Neural progenitor cell (in vitro differentiated cells): ENCODE measurements around the gene RELN. TPM values are rescaled to one million over a fixed set of nuclear protein-coding genes. Genes with fewer than 3 reads are reported as not detected.
A peak's percentile ranks its signal among the peaks of the same experiment; 100 is the strongest.

Source experiments
- DNase-seq: peaks from one replicate; pipeline ENCODE4 v3.0.0-alpha.2; 2016; ENCODE audit warnings: low spot score
- H2AFZ ChIP-seq: fragments of 200-600 bp; sonication (generic); replicated peaks from 2 replicates; pipeline ENCODE4 v1.6.1; 2016; ENCODE audit warnings: antibody characterized with exemption
- H3F3A ChIP-seq: fragments of 200-600 bp; sonication (generic); 2 replicates; pipeline ENCODE4 v1.6.1; 2016; ENCODE audit warnings: antibody characterized with exemption, low read depth
- H3K27ac ChIP-seq: fragments of 200-600 bp; sonication (generic); 2 replicates; pipeline ENCODE4 v1.5.1; 2016; ENCODE audit warnings: mild to moderate bottlenecking
- H3K27me3 ChIP-seq: fragments of 200-600 bp; sonication (generic); 2 replicates; pipeline ENCODE4 v1.6.1; 2016; ENCODE audit warnings: mild to moderate bottlenecking, moderate library complexity
- H3K36me3 ChIP-seq: fragments of 200-600 bp; sonication (generic); 2 replicates; pipeline ENCODE4 v1.5.1; 2016
- H3K4me1 ChIP-seq: fragments of 200-600 bp; sonication (generic); 2 replicates; pipeline ENCODE4 v1.6.1; 2016; ENCODE audit warnings: mixed run types
- H3K4me2 ChIP-seq: fragments of 200-600 bp; sonication (generic); 2 replicates; pipeline ENCODE4 v1.6.1; 2016
- H3K4me3 ChIP-seq: fragments of 200-600 bp; sonication (generic); 2 replicates; pipeline ENCODE4 v1.5.1; 2016
- H3K79me2 ChIP-seq: fragments of 200-600 bp; sonication (generic); 2 replicates; pipeline ENCODE4 v1.6.1; 2016; ENCODE audit warnings: low read depth
- H3K9ac ChIP-seq: fragments of 200-600 bp; sonication (generic); 2 replicates; pipeline ENCODE4 v1.6.1; 2016
- H3K9me3 ChIP-seq: fragments of 200-600 bp; sonication (generic); 2 replicates; pipeline ENCODE4 v1.5.1; 2016; ENCODE audit warnings: low read depth
- H4K20me1 ChIP-seq: fragments of 200-600 bp; sonication (generic); 2 replicates; pipeline ENCODE4 v1.6.1; 2016; ENCODE audit warnings: low read depth
- H3K27ac Mint-ChIP-seq: 3 replicates; pipeline ENCODE4 v1.8.0; 2021; ENCODE audit warnings: mixed read lengths
- H3K27me3 Mint-ChIP-seq: 2 replicates; pipeline ENCODE4 v1.8.0; 2022; ENCODE audit warnings: low read depth, mild to moderate bottlenecking, inconsistent platforms, moderate library complexity, mixed read lengths; ENCODE audit not compliant: insufficient read depth
- H3K36me3 Mint-ChIP-seq: 3 replicates; pipeline ENCODE4 v1.8.0; 2021; ENCODE audit warnings: mixed read lengths
- H3K4me1 Mint-ChIP-seq: 3 replicates; pipeline ENCODE4 v1.8.0; 2021; ENCODE audit warnings: mixed read lengths
- H3K4me3 Mint-ChIP-seq: 3 replicates; pipeline ENCODE4 v1.8.0; 2021; ENCODE audit warnings: mild to moderate bottlenecking, moderate library complexity, mixed read lengths
- H3K9me3 Mint-ChIP-seq: 3 replicates; pipeline ENCODE4 v1.8.0; 2020; ENCODE audit warnings: mixed read lengths
- EZH2 ChIP-seq: fragments of 200-600 bp; sonication (generic); IDR thresholded peaks from 2 replicates; pipeline ENCODE4 v1.6.1; 2017; ENCODE audit warnings: antibody characterized with exemption, mild to moderate bottlenecking, moderate library complexity
- EZH2phosphoT487 ChIP-seq: fragments of 200-600 bp; sonication (generic); IDR thresholded peaks from 2 replicates; pipeline ENCODE4 v1.6.1; 2017; ENCODE audit warnings: antibody characterized with exemption
- total RNA-seq: library from RNA; depleted of rRNA; stranded (reverse); fragments of >200 nt; gene quantifications from 2 replicates; pipeline ENCODE4 v1.2.3, GENCODE V29; 2015; ENCODE audit warnings: low replicate concordance
- TF ChIP-seq, protein P1 (sequence below): fragments of 200-600 bp; sonication (generic); IDR thresholded peaks from 2 replicates; pipeline ENCODE4 v1.5.1; 2017; ENCODE audit warnings: antibody characterized with exemption, mild to moderate bottlenecking

RELN gene
- total RNA-seq, 1 donor from 2014 or later: 0.02 TPM

DNA sequence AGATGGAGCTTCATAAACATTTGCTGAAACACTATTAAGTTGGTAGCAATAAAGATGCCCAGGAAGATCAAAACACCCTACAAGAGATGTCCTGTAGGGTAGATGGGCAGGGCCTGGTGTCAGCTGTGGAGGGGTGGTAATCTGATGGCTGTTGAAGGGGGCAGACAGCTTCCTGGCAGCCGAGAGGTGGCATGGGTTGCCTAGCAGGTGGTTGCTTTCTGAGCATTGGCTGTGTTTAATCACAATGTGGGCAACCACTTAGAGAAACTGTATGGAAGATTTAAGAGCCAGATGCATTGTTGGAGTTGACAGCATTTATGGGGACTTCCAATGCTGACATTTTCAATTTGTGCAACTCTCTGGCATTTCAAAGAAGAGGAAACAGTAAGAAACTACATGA is 463.5 kb downstream of the RELN start:
- Histone ChIP-seq H3K4me2 (no peak overlapping the region), H2AFZ (no peak overlapping the region), H3K79me2 (no peaks in the 10 kb centered on the region), H3K9ac (no peak overlapping the region), H3K4me1 (peaks cover 13% of the 10 kb centered on the region), H3K36me3 (no peaks in the 10 kb centered on the region), H4K20me1 (no peaks in the 10 kb centered on the region), H3F3A (peaks cover 8% of the 10 kb centered on the region), H3K9me3 (no peaks in the 10 kb centered on the region), H3K4me3 (no peak overlapping the region), H3K27ac (no peak overlapping the region), H3K27me3 (no peaks in the 10 kb centered on the region)
- peaks cover 2% of the 10 kb centered on the region for H3K27me3 Mint-ChIP-seq
- TF ChIP-seq EZH2phosphoT487 (no peak), EZH2 (no peak)
- TF ChIP-seq, protein P1, sequence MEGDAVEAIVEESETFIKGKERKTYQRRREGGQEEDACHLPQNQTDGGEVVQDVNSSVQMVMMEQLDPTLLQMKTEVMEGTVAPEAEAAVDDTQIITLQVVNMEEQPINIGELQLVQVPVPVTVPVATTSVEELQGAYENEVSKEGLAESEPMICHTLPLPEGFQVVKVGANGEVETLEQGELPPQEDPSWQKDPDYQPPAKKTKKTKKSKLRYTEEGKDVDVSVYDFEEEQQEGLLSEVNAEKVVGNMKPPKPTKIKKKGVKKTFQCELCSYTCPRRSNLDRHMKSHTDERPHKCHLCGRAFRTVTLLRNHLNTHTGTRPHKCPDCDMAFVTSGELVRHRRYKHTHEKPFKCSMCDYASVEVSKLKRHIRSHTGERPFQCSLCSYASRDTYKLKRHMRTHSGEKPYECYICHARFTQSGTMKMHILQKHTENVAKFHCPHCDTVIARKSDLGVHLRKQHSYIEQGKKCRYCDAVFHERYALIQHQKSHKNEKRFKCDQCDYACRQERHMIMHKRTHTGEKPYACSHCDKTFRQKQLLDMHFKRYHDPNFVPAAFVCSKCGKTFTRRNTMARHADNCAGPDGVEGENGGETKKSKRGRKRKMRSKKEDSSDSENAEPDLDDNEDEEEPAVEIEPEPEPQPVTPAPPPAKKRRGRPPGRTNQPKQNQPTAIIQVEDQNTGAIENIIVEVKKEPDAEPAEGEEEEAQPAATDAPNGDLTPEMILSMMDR: no peak
- H3K36me3 Mint-ChIP-seq: no peaks in the 10 kb centered on the region
- no peak overlapping the region for H3K27ac Mint-ChIP-seq
- no peak overlapping the region for H3K4me3 Mint-ChIP-seq
- peaks cover 26% of the 10 kb centered on the region for H3K4me1 Mint-ChIP-seq
- no peaks in the 10 kb centered on the region for H3K9me3 Mint-ChIP-seq
- DNase-seq: no peak

DNA sequence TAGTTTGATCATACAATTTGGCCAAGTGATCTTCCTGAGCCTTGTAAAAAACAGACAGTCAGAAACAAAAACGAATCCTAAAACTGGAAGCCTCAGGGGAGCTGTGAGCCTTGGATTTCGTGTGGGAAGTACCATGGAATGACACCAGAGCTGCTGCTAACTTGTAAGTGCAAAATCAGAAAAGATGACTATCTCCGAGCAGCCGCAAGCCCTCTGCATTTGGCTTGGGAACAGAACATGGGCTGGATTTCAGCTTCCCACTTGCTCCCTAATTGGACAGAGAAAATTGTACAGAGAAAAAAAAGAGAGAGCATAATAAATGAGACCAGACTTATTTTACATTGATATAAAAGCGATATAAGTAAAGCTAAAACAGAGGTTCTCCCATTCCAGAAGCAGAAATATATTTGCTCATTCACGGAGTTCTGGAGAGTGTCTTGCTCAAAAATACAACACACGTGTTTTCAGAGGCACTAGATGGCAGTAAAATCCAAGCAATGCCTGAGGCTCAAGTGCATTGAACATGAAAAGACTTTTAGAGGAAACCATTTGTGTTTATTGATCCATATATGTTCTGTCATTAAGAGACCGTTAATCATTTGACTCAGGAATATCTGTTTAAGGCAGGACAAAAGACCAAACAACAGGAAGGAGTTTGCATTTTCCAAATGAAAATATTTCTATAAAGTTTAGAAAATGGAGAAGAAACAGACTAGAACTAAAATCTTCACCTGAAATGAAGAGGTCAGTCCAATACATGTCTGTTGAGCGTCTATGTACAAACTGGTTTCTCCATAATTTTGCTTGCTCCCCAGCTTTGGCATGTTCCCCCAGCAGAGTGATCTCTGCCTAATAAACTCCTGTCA is 465.2 kb downstream of the RELN start:
- no peak overlapping the region for H3K27ac ChIP-seq
- no peaks in the 10 kb centered on the region for H4K20me1 ChIP-seq
- Mint-ChIP-seq H3K27ac (no peak overlapping the region), H3K36me3 (no peaks in the 10 kb centered on the region), H3K4me3 (no peak overlapping the region), H3K4me1 (peaks cover 26% of the 10 kb centered on the region), H3K27me3 (peaks cover 2% of the 10 kb centered on the region), H3K9me3 (no peaks in the 10 kb centered on the region)
- H3K9me3 ChIP-seq: no peaks in the 10 kb centered on the region
- H3K36me3 ChIP-seq: no peaks in the 10 kb centered on the region
- TF ChIP-seq EZH2phosphoT487: no peak
- TF ChIP-seq, protein P1: peak; percentile 49
- H3K27me3 ChIP-seq: no peaks in the 10 kb centered on the region
- H3K4me1 ChIP-seq: peaks cover 13% of the 10 kb centered on the region
- peaks cover 8% of the 10 kb centered on the region for H3F3A ChIP-seq
- H3K79me2 ChIP-seq: no peaks in the 10 kb centered on the region
- no peak overlapping the region for H3K4me2 ChIP-seq
- no peak overlapping the region for H3K4me3 ChIP-seq
- DNase-seq: peak; percentile 13
- no peak overlapping the region for H3K9ac ChIP-seq
- no peak overlapping the region for H2AFZ ChIP-seq

DNA sequence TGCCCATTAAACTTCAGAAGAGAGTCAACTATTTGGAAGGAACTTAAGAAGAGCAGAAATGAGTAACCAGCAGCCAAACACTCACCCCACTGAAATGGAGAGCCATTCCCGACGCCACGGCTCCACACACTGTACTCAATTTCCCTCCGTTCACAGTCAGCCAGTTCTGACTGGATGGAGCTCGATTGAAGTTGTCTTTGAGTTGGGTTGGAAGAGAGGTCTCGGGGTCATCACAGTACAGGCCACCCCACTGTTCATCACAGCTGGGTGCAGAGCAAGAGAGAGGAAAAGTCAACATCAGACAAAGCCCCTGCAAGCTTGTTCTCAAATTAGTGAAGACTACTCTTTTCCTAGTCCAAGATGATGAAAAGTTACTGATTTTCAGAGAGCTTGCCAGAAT is 467.5 kb downstream of the RELN start:
- Histone ChIP-seq H3K4me1 (peaks cover 13% of the 10 kb centered on the region), H4K20me1 (no peaks in the 10 kb centered on the region), H3K9me3 (no peaks in the 10 kb centered on the region), H2AFZ (peak overlapping the region; percentile 13), H3K79me2 (no peaks in the 10 kb centered on the region), H3F3A (peaks cover 8% of the 10 kb centered on the region), H3K27me3 (no peaks in the 10 kb centered on the region), H3K4me3 (no peak overlapping the region), H3K36me3 (no peaks in the 10 kb centered on the region), H3K4me2 (peak overlapping the region; percentile 24), H3K27ac (no peak overlapping the region), H3K9ac (no peak overlapping the region)
- Mint-ChIP-seq H3K9me3 (no peaks in the 10 kb centered on the region), H3K4me3 (no peak overlapping the region), H3K36me3 (no peaks in the 10 kb centered on the region), H3K27me3 (peaks cover 2% of the 10 kb centered on the region), H3K4me1 (peaks cover 26% of the 10 kb centered on the region), H3K27ac (no peak overlapping the region)
- peak; percentile 52 for DNase-seq
- TF ChIP-seq EZH2phosphoT487: no peak
- no peak for TF ChIP-seq EZH2
- TF ChIP-seq, protein P1: no peak
